Hindlimb muscle (tissue), 1 donor: Measurements from ENCODE around the gene SPON1. TPM values are rescaled to one million over a fixed set of nuclear protein-coding genes. Genes with fewer than 3 reads are reported as not detected.
"Not testable (repeated sequence)": the region's sequence is repeated elsewhere in the genome, so short reads cannot be mapped to it uniquely, and the experiment has no call there.

Source experiments
- DNase-seq: peaks from one replicate; pipeline ENCODE4 v3.0.0-alpha.2; 2013
- polyA plus RNA-seq: library from polyadenylated mRNA; unstranded; fragments of 120-200 nt; gene quantifications from one replicate; pipeline ENCODE4 v1.2.1, GENCODE V29; 2013; ENCODE audit not compliant: insufficient read length

Gene SPON1
- polyA plus RNA-seq, 1 donor: 29.3 TPM

GRCh38 chr11:14041565-14041964 is 79.0 kb downstream of the SPON1 start:
- no peak for DNase-seq

- DNase-seq: no peak
These were observed 80.4 kb downstream of the SPON1 start for GRCh38 chr11:14042686-14043465.

GRCh38 chr11:14044916-14045315 is 82.4 kb downstream of the SPON1 start:
- no peak for DNase-seq

GRCh38 chr11:14045417-14045816 is 82.9 kb downstream of the SPON1 start:
- no peak for DNase-seq

GRCh38 chr11:14052198-14052597 is 89.7 kb downstream of the SPON1 start:
- DNase-seq: no peak

GRCh38 chr11:14054116-14055107 is 91.9 kb downstream of the SPON1 start:
- no peak for DNase-seq

GRCh38 chr11:14055936-14056335 is 93.4 kb downstream of the SPON1 start:
- no peak for DNase-seq

GRCh38 chr11:14058061-14058460 is 95.5 kb downstream of the SPON1 start:
- DNase-seq: no peak

GRCh38 chr11:14059491-14059890 is 97.0 kb downstream of the SPON1 start:
- DNase-seq: peak; percentile 66

- no peak for DNase-seq
These were observed 99.2 kb downstream of the SPON1 start for GRCh38 chr11:14061721-14062120.

GRCh38 chr11:14065141-14065540 is 102.6 kb downstream of the SPON1 start:
- DNase-seq: no peak

GRCh38 chr11:14065681-14066080 is 103.2 kb downstream of the SPON1 start:
- DNase-seq: no peak

GRCh38 chr11:14067686-14068085 is 105.2 kb downstream of the SPON1 start:
- no peak for DNase-seq

GRCh38 chr11:14070896-14071295 is 108.4 kb downstream of the SPON1 start:
- DNase-seq: no peak

- DNase-seq: peak; percentile 70
These were observed 111.4 kb downstream of the SPON1 start for GRCh38 chr11:14073849-14074476.

- DNase-seq: no peak
These were observed 112.9 kb downstream of the SPON1 start for GRCh38 chr11:14075118-14076078.

GRCh38 chr11:14079011-14079410 is 116.5 kb downstream of the SPON1 start:
- no peak for DNase-seq

- DNase-seq: no peak
These were observed 117.3 kb downstream of the SPON1 start for GRCh38 chr11:14079797-14080196.

- DNase-seq: peak; percentile 38
These were observed 119.2 kb downstream of the SPON1 start for GRCh38 chr11:14081581-14082231.

- DNase-seq: no peak
These were observed 119.8 kb downstream of the SPON1 start for GRCh38 chr11:14082338-14082737.

GRCh38 chr11:14088861-14089260 is 126.3 kb downstream of the SPON1 start:
- not testable (repeated sequence) for DNase-seq
